NCI-H2107 (cell line): Measurements from ENCODE around the gene REEP5.
A peak's percentile ranks its signal among the peaks of the same experiment; 100 is the strongest.
"Not testable (repeated sequence)": the region's sequence is repeated elsewhere in the genome, so short reads cannot be mapped to it uniquely, and the experiment has no call there.

Experiments used
- DNase-seq: peaks from one replicate; lab custom pipeline; 2025; lab: John Stamatoyannopoulos, UW

REEP5 gene

DNA sequence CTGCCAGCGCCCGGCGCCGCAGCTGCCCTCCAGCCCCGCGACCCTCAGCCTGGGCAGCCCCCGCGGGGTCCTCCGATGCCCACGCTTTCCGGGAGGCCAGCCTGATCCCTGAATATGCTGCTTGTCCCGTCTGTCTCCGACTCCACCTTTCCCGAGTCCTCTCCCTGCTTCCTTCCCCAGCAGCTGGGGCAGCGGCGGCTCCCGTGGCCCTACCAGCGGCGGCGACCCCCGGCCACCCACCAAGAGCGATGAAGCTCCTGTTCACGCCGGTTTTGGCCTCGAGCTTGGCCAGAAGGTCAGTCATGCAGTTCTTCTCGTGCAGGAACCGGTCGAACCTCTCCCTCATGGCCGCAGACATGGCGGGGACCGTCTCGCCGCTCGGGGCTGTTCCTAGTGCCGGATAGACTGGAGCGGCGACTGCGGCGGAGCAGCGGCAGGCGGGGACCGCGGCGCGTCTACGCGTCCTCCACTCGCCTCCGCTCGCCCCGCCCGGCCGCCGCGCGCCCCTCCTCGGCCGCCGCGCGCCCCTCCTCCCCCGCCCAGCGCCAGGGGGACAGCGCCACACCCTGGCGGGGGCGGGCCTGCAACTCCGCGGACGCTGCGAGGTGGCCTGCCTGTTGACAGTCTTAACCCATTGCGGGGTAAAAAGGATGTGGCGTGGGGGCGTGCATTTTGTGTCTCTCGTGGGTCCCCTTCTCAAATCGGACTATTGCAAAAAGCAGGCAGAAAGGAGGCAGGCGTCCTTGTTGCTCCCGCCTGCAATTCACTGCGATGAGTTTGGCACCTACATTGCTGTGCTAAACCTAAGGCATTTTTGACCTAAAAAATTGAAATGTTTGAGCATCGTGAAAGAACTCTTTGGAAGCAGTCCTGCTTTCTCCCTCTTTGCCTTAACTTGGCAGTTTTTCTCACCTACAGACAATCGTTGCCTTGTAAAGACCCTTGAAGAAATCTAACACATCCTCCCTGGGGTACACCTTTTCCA is at the start of gene REEP5:
Gene REEP5 (minus strand): TSS at position 395 of the 985 bp plus-strand sequence. CDS start 37 bp downstream, at position 358.
- peak; percentile 59 for DNase-seq

- DNase-seq: no peak
Measured at GRCh38 chr5:112971276-112971675, 49.2 kb upstream of the REEP5 start.

GRCh38 chr5:112968411-112969106 is 46.5 kb upstream of the REEP5 start:
- DNase-seq: no peak

- DNase-seq: no peak
Measured at GRCh38 chr5:112967520-112968083, 45.6 kb upstream of the REEP5 start.

GRCh38 chr5:112965733-112966306 is 43.8 kb upstream of the REEP5 start:
- DNase-seq: no peak

DNA sequence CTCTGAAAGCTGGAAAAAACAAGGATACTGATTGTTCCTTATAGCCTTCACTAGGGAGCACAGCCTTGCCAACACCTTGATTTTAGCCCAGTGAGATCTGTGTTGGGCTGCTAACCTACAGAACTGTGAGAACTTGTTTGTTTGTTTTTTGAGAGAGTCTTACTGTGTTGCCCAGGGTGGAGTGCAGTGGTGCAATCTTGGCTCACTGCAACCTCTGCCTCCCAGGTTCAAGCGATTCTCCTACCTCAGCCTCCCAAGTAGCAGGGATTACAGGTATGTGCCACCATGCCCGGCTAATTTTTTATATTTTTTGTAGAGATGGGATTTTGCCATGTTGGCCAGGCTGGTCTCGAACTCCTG is 41.3 kb upstream of the REEP5 start:
- not testable (repeated sequence) for DNase-seq

- DNase-seq: no peak
Measured at GRCh38 chr5:112960863-112961504, 39.0 kb upstream of the REEP5 start.

GRCh38 chr5:112960315-112960714 is 38.3 kb upstream of the REEP5 start:
- no peak for DNase-seq

- DNase-seq: not testable (repeated sequence)
Measured at GRCh38 chr5:112959872-112960271, 37.8 kb upstream of the REEP5 start.

DNA sequence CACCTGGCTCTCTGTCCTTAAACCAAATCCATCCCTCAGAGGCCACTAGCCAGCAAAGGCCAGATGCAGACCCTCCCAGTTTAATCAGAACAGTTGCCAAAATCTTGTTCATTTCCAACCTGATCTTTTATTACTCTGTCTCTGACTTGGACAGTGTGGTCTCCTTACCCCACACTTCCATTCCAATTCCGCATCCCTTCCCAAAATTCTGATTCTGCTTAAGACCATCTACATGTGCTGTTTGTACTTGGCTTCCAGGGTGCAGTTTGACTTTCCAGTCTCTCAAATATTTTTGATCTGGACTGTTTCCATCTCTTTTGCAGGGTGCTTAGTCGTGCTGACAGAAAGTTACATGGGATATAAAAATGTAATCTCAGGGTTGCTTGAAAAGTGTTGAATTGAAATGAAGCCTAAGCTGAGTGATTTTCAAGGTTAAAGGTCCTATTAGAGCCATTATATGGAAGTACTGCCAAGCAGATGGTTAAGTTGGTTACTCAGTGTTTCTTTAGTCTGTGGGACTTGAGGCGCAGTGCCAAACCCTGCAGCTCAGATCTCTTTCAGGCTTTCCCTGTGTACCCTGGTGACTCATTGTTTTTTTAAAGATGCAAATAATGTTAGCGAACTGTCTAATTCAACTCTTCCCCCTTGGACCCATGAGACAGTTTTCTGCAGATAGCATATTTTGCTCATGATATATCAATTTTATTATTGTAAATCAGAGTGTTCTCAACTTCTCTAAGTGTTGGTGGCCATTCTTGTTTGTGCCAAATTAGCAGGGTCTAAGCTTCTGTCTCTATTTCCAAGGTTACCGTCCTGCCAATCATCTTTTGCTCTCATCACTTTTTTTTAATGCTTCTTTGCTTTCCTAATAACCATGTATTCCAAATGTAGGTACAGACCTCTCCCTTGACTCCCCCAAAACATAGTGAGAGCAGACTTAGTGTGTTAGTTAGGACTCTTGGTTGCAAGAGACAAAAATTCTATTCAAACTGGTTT is 36.4 kb upstream of the REEP5 start:
- no peak for DNase-seq

DNA sequence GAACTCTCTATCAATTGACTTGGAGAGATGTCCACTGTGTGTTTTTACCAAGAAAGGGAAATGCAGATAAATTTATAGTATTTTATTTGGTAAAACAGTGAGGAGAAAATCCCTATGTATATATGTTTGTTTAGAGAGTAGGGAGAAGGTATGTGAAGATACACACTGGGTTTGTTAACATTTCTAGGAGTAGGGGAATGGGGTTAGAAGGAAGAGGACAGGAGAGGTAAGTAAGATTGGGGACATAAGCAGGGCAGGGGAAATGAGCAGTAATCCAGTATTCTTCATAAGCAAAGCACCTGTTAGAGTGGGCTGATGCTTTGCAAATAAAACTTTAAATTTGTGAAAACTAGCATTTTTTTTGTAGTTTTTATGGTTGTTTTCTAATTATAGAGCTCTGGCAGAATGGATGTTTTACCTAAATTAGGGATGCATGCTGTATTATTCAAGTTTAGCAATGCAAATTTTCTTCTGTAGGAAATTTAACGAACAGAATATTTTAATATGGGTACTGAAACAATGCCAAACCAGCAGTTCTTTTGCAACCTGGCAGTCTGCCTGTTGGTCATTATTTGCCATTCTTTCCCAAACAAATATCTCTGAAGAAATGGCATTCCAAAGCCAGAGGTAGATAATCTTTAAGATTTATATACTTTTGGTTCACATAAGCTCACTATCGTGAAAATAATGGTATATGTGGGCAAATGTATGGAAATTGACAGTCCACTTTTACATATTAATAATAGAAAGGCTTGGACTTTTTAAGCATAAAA is 35.2 kb upstream of the REEP5 start:
- no peak for DNase-seq

GRCh38 chr5:112956606-112957005 is 34.6 kb upstream of the REEP5 start:
- no peak for DNase-seq

- no peak for DNase-seq
Measured at GRCh38 chr5:112951124-112951702, 29.2 kb upstream of the REEP5 start.

DNA sequence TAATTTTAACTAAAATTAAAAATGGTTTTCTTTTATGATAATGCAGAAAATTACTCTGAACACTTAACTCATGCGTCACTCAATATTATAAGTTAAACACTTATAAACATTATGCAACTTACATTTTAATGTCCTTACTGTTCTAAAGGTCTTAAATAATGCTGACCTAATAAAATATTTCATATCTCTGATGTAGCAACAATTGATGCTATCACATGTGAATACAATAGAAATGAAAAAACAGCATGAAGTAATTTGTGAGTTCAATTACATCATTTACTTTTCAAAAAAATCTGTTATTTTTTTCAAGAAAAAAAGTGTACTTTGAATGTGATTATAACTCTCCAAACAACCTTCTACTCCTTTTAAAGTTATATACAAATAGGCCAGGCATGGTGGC is 26.4 kb upstream of the REEP5 start:
- DNase-seq: no peak

DNA sequence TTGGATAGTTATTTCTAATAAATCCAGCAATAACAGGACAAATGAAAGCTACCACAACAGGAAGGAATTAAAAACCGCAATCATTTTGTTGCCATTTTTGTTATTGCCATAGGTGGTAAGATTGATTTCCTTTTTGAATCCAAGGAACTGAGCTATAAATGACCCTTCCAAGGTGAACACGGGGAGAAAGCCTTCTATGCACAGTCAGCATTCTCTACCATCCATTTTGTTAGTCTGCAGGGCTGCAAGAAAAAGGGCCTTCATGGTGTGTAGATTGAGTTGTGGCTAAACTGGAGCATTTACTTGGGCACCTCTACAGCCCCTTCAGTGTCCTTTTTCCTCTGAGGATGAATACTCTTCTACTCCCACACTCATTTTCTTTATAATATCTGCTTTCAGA is 18.6 kb upstream of the REEP5 start:
- no peak for DNase-seq

GRCh38 chr5:112938286-112938685 is 16.3 kb upstream of the REEP5 start:
- no peak for DNase-seq

GRCh38 chr5:112935675-112936074 is 13.6 kb upstream of the REEP5 start:
- no peak for DNase-seq

GRCh38 chr5:112934366-112934663 is 12.3 kb upstream of the REEP5 start:
- no peak for DNase-seq

DNA sequence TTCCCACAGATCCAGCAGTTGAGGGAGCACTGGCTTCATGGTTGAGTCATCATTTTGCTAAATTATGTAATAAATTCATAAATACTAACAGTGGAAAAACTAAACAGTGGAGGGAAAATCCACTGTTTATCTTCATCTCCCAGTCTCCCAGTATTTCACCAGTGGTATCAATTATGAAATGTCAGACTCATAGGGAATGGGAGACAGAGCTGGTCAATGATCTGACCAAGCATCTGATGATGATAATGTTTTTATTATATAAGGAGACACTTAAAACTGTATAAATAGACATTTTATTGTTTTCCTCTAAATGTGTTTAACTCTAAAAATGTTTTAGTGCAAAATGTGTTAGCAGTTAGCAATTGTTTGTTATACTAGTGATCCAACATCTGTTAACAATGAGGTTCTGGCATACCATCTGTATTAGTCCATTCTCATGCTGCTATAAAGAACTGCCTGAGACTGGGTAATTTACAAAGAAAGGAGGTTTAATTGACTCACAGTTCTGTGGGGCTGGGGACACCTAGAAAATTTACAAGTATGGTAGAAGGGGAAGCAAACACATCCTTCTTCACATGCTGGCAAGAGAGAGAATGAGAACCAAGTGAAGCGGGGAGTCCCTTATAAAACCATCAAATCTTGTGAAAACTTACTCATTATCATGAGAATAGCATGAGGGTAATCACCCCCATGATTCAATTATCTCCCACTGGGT is 11.8 kb upstream of the REEP5 start:
- no peak for DNase-seq
